ENCODE measurements around the gene DTL. TPM values are rescaled to one million over a fixed set of nuclear protein-coding genes. Genes with fewer than 3 reads are reported as not detected.

The DTL gene
- polyA plus RNA-seq, 1 of the 3 experiments (the other 2 are of a cell fraction): 9.3 TPM

- TF ChIP-seq REST (IDR thresholded peaks at IDR 0.05; ENCODE audit: low read depth, low read length): no peak
- TF ChIP-seq GATA2 (CRISPR knock-in tag; IDR thresholded peaks at IDR 0.05): no peak
- no peak for TF ChIP-seq EZH2phosphoT487 (IDR thresholded peaks at IDR 0.05; ENCODE audit: borderline replicate concordance, low read depth)
- no peak for TF ChIP-seq EP300 (IDR thresholded peaks at IDR 0.05; ENCODE audit: borderline replicate concordance in 1 of 2, low read depth in 1 of 2, low read length in 1 of 2)
- TF ChIP-seq NRF1 (IDR thresholded peaks at IDR 0.05; ENCODE audit: low read depth, low read length): no peak
These were observed 117.3 kb downstream of the DTL start (continued) for GRCh38 chr1:212152869-212153268.

GRCh38 chr1:212153635-212154034 lies 118.1 kb downstream of the DTL start:
- Histone ChIP-seq H3K27ac (ENCODE audit: low read depth in 2 of 2, low read length in 1 of 2) (no peak overlapping the region), H3K4me3 (ENCODE audit: low read depth in 2 of 2, low read length in 1 of 2) (no peak overlapping the region), H3K27me3 (ENCODE audit: insufficient read depth) (no peaks in the 10 kb centered on the region), H3K4me2 (no peak overlapping the region), H3K9me3 (no peaks in the 10 kb centered on the region), H2AFZ (ENCODE audit: low read depth) (no peak overlapping the region), H3K9me2 (no peaks in the 10 kb centered on the region), H3K9ac (no peak overlapping the region), H3F3A (replicated peaks; ENCODE audit: insufficient read depth) (no peaks in the 10 kb centered on the region), H4K20me1 (ENCODE audit: insufficient read depth) (no peaks in the 10 kb centered on the region), H3K79me2 (ENCODE audit: insufficient read depth) (no peaks in the 10 kb centered on the region), H3K4me1 (ENCODE audit: control insufficient read depth in 1 of 2, insufficient read depth in 2 of 2, low read depth in 1 of 2, low read length in 1 of 2) (no peaks in the 10 kb centered on the region), H3K36me3 (replicated peaks in 1 of 2; ENCODE audit: control insufficient read depth in 1 of 2, insufficient read depth in 2 of 2, low read length in 1 of 2) (no peaks in the 10 kb centered on the region)
- no peak for DNase-seq
- ChIA-PET CTCF (interaction anchor here (1.6 kb wide), 1 partner anchor 9 kb away, joined by 6 read pairs; no protein-coding TSS in a partner anchor), POLR2A (no interaction called here)
- TF ChIP-seq GATA2 (CRISPR knock-in tag; IDR thresholded peaks at IDR 0.05) (no peak), CTCF (IDR thresholded peaks at IDR 0.05) (no peak), NRF1 (IDR thresholded peaks at IDR 0.05; ENCODE audit: low read depth, low read length) (no peak), TAF1 (IDR thresholded peaks at IDR 0.05; ENCODE audit: borderline replicate concordance, low read depth, low read length) (no peak), SIN3A (IDR thresholded peaks at IDR 0.05; ENCODE audit: borderline replicate concordance, low read depth, low read length) (no peak), EP300 (IDR thresholded peaks at IDR 0.05; ENCODE audit: borderline replicate concordance in 1 of 2, low read depth in 1 of 2, low read length in 1 of 2) (no peak), REST (IDR thresholded peaks at IDR 0.05; ENCODE audit: low read depth, low read length) (no peak), POLR2AphosphoS5 (IDR thresholded peaks at IDR 0.05; ENCODE audit: low read depth, low read length) (no peak), PBX3 (IDR thresholded peaks at IDR 0.05) (no peak), NFIC (IDR thresholded peaks at IDR 0.05; ENCODE audit: borderline replicate concordance) (no peak), TEAD4 (IDR thresholded peaks at IDR 0.05; ENCODE audit: borderline replicate concordance, insufficient read depth) (no peak)

All from SK-N-SH (cell line).